Central memory CD8-positive, alpha-beta T cell (primary cell): Measurements from ENCODE around the gene DPP4.
"Not testable (repeated sequence)": the region's sequence is repeated elsewhere in the genome, so short reads cannot be mapped to it uniquely, and the experiment has no call there.

ENCODE experiments used
- ATAC-seq: fragments of 150-1000 bp; cut with Tn5 transposase; replicated peaks from 2 replicates; pipeline ENCODE4 v1.10.0; 2022; ENCODE audit warnings: mild to moderate bottlenecking, moderate FRiP score, moderate number of reproducible peaks; ENCODE audit not compliant: poor library complexity, severe bottlenecking; ENCODE audit errors: extremely low read depth
- DNase-seq, 2 donors: peaks; one replicate each; pipeline ENCODE4 v3.0.0; 2021; ENCODE audit warnings: low spot score in 2 of 2
- H3K27ac Mint-ChIP-seq: one replicate; pipeline ENCODE4 v1.8.0; 2022; ENCODE audit warnings: low read depth, mild to moderate bottlenecking, moderate library complexity, mixed read lengths
- H3K27me3 Mint-ChIP-seq: one replicate; pipeline ENCODE4 v1.8.0; 2022; ENCODE audit warnings: mixed read lengths
- H3K36me3 Mint-ChIP-seq: one replicate; pipeline ENCODE4 v1.8.0; 2022; ENCODE audit warnings: mild to moderate bottlenecking, moderate library complexity, mixed read lengths; ENCODE audit not compliant: insufficient read depth
- H3K4me1 Mint-ChIP-seq: one replicate; pipeline ENCODE4 v1.8.0; 2022; ENCODE audit warnings: mixed read lengths
- H3K4me3 Mint-ChIP-seq: one replicate; pipeline ENCODE4 v1.8.0; 2022; ENCODE audit warnings: mild to moderate bottlenecking, moderate library complexity, mixed read lengths
- H3K9me3 Mint-ChIP-seq: one replicate; pipeline ENCODE4 v1.8.0; 2022; ENCODE audit warnings: mixed read lengths

DPP4 gene

GRCh38 chr2:161982548-161983330 lies 91.3 kb downstream of the DPP4 start:
- DNase-seq, result no peak
- H3K36me3 Mint-ChIP-seq, result no peaks in the 10 kb centered on the region
- H3K27ac Mint-ChIP-seq, result no peak overlapping the region
- no peak overlapping the region for H3K4me3 Mint-ChIP-seq
- no peak for ATAC-seq
- peaks cover 4% of the 10 kb centered on the region for H3K4me1 Mint-ChIP-seq
- no peaks in the 10 kb centered on the region for H3K9me3 Mint-ChIP-seq
- no peaks in the 10 kb centered on the region for H3K27me3 Mint-ChIP-seq

- Mint-ChIP-seq H3K9me3 (no peaks in the 10 kb centered on the region), H3K4me1 (peaks cover 4% of the 10 kb centered on the region), H3K4me3 (no peak overlapping the region), H3K36me3 (no peaks in the 10 kb centered on the region), H3K27me3 (no peaks in the 10 kb centered on the region), H3K27ac (no peak overlapping the region)
- no peak for DNase-seq
- ATAC-seq, result no peak
Measured at GRCh38 chr2:161981679-161982250, 92.2 kb downstream of the DPP4 start.

- Mint-ChIP-seq H3K27ac (no peak overlapping the region), H3K4me1 (peaks cover 4% of the 10 kb centered on the region), H3K4me3 (no peak overlapping the region), H3K36me3 (no peaks in the 10 kb centered on the region), H3K27me3 (no peaks in the 10 kb centered on the region), H3K9me3 (no peaks in the 10 kb centered on the region)
- no peak for ATAC-seq
- DNase-seq, result no peak
Measured at GRCh38 chr2:161980976-161981375, 93.0 kb downstream of the DPP4 start.

- Mint-ChIP-seq H3K4me1 (peaks cover 4% of the 10 kb centered on the region), H3K27ac (no peak overlapping the region), H3K9me3 (no peaks in the 10 kb centered on the region), H3K36me3 (no peaks in the 10 kb centered on the region), H3K4me3 (no peak overlapping the region), H3K27me3 (no peaks in the 10 kb centered on the region)
- DNase-seq (no peak), ATAC-seq (no peak)
Measured at GRCh38 chr2:161979490-161979889, 94.5 kb downstream of the DPP4 start.

GRCh38 chr2:161977926-161978325 lies 96.1 kb downstream of the DPP4 start:
- ATAC-seq, H3K27ac Mint-ChIP-seq, H3K9me3 Mint-ChIP-seq, DNase-seq, H3K4me1 Mint-ChIP-seq, H3K27me3 Mint-ChIP-seq, H3K36me3 Mint-ChIP-seq, H3K4me3 Mint-ChIP-seq: not testable (repeated sequence)

GRCh38 chr2:161976917-161977316 lies 97.1 kb downstream of the DPP4 start:
- Mint-ChIP-seq H3K4me3 (no peak overlapping the region), H3K27ac (no peak overlapping the region), H3K9me3 (no peaks in the 10 kb centered on the region), H3K36me3 (peaks cover 1% of the 10 kb centered on the region), H3K4me1 (peaks cover 4% of the 10 kb centered on the region), H3K27me3 (no peaks in the 10 kb centered on the region)
- ATAC-seq (no peak), DNase-seq (no peak)

- Mint-ChIP-seq H3K9me3 (no peaks in the 10 kb centered on the region), H3K27ac (no peak overlapping the region), H3K4me1 (peaks cover 4% of the 10 kb centered on the region), H3K27me3 (no peaks in the 10 kb centered on the region), H3K4me3 (no peak overlapping the region), H3K36me3 (peaks cover 1% of the 10 kb centered on the region)
- ATAC-seq, result no peak
- no peak for DNase-seq
Measured at GRCh38 chr2:161976295-161976694, 97.7 kb downstream of the DPP4 start.

- DNase-seq (no peak), ATAC-seq (no peak)
- no peaks in the 10 kb centered on the region for H3K9me3 Mint-ChIP-seq
- H3K27ac Mint-ChIP-seq, result no peak overlapping the region
- H3K4me3 Mint-ChIP-seq, result no peak overlapping the region
- peaks cover 1% of the 10 kb centered on the region for H3K36me3 Mint-ChIP-seq
- peaks cover 4% of the 10 kb centered on the region for H3K4me1 Mint-ChIP-seq
- no peaks in the 10 kb centered on the region for H3K27me3 Mint-ChIP-seq
Measured at GRCh38 chr2:161975813-161976160, 98.2 kb downstream of the DPP4 start.

GRCh38 chr2:161975062-161975812 lies 98.8 kb downstream of the DPP4 start:
- no peak overlapping the region for H3K4me3 Mint-ChIP-seq

GRCh38 chr2:161974461-161974860 lies 99.6 kb downstream of the DPP4 start:
- Mint-ChIP-seq H3K27me3 (no peaks in the 10 kb centered on the region), H3K4me1 (peaks cover 2% of the 10 kb centered on the region), H3K4me3 (no peak overlapping the region), H3K27ac (no peak overlapping the region), H3K36me3 (peaks cover 1% of the 10 kb centered on the region), H3K9me3 (no peaks in the 10 kb centered on the region)
- DNase-seq (no peak), ATAC-seq (no peak)

More at GRCh38 chr2:161975062-161975812, 98.8 kb downstream of the DPP4 start:
- DNase-seq (no peak), ATAC-seq (no peak)
- H3K9me3 Mint-ChIP-seq, result no peaks in the 10 kb centered on the region
- H3K36me3 Mint-ChIP-seq, result peaks cover 1% of the 10 kb centered on the region
- peaks cover 4% of the 10 kb centered on the region for H3K4me1 Mint-ChIP-seq
- no peaks in the 10 kb centered on the region for H3K27me3 Mint-ChIP-seq
- no peak overlapping the region for H3K27ac Mint-ChIP-seq

- ATAC-seq (no peak), DNase-seq (no peak)
- Mint-ChIP-seq H3K36me3 (peaks cover 1% of the 10 kb centered on the region), H3K27ac (no peak overlapping the region), H3K4me3 (no peak overlapping the region), H3K4me1 (no peaks in the 10 kb centered on the region), H3K9me3 (no peaks in the 10 kb centered on the region), H3K27me3 (no peaks in the 10 kb centered on the region)
Measured at GRCh38 chr2:161972866-161973265, 101.1 kb downstream of the DPP4 start.

GRCh38 chr2:161972232-161972631 lies 101.8 kb downstream of the DPP4 start:
- Mint-ChIP-seq H3K9me3 (no peaks in the 10 kb centered on the region), H3K27me3 (no peaks in the 10 kb centered on the region), H3K4me1 (no peaks in the 10 kb centered on the region), H3K36me3 (peaks cover 1% of the 10 kb centered on the region), H3K4me3 (no peak overlapping the region), H3K27ac (no peak overlapping the region)
- ATAC-seq, result no peak
- no peak for DNase-seq

GRCh38 chr2:161971551-161971950 lies 102.5 kb downstream of the DPP4 start:
- Mint-ChIP-seq H3K27me3 (no peaks in the 10 kb centered on the region), H3K27ac (no peak overlapping the region), H3K4me3 (no peak overlapping the region), H3K36me3 (peaks cover 1% of the 10 kb centered on the region), H3K4me1 (no peaks in the 10 kb centered on the region), H3K9me3 (no peaks in the 10 kb centered on the region)
- ATAC-seq (no peak), DNase-seq (no peak)
